HK-2 (cell line): Measurements from ENCODE around the gene ATP8A2.
"Not testable (repeated sequence)": the region's sequence is repeated elsewhere in the genome, so short reads cannot be mapped to it uniquely, and the experiment has no call there.

ENCODE experiments used
- DNase-seq: peaks from one replicate; pipeline ENCODE4 v3.0.0-alpha.2; 2018; ENCODE audit not compliant: unreplicated experiment

The ATP8A2 gene

GRCh38 chr13:25548991-25549390 is 177.2 kb downstream of the ATP8A2 start:
- not testable (repeated sequence) for DNase-seq

- DNase-seq: no peak
Observed at GRCh38 chr13:25561812-25562211, 190.0 kb downstream of the ATP8A2 start.

- no peak for DNase-seq
Observed at GRCh38 chr13:25570185-25570584, 198.4 kb downstream of the ATP8A2 start.

GRCh38 chr13:25571237-25571636 is 199.5 kb downstream of the ATP8A2 start:
- DNase-seq: no peak

GRCh38 chr13:25572171-25572570 is 200.4 kb downstream of the ATP8A2 start:
- not testable (repeated sequence) for DNase-seq

DNA sequence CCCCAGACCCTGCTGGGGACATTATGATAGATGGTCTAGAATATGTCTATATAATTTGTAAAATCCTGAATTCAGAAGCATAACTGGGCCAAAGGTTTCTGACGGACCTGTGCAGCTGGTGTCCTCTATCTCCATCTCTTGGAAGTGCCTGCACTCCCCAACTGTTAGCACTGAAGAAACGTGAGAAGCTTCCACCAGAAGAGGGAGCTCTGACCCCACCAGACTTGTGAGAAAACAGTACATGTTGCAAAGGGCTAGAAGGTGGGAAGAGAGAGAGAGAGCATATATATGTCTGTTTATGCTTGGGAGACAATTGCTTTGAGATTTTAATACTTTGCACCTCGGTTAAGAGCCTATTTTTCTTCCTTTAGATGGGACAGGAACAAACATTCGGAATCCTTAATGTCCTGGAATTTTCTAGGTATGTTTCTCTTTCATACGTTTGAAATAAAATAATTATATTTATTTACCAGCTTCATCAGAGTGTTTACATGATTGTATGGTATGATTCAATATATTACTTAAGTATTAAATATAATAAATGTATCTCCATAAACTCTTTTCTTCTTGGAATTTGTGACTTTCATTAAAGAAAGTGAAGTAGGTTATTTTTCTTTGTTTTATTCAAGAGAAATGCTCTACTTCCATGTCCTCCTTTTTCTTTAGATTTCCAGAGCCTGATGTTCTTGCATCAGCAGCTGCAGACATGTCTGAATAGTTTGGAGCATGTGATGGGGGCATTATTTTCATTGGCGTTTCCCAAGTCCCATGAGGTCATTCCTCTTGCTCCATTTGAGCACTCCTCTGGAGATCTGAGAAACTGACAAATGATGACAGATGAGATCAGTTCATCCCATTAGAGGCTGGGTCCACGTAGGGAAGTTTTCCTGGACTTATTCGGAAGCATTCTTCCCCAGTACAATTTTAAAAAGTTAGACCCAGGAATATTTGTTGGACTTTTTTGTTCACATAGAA is 202.9 kb downstream of the ATP8A2 start:
- peak; percentile 65 for DNase-seq

DNA sequence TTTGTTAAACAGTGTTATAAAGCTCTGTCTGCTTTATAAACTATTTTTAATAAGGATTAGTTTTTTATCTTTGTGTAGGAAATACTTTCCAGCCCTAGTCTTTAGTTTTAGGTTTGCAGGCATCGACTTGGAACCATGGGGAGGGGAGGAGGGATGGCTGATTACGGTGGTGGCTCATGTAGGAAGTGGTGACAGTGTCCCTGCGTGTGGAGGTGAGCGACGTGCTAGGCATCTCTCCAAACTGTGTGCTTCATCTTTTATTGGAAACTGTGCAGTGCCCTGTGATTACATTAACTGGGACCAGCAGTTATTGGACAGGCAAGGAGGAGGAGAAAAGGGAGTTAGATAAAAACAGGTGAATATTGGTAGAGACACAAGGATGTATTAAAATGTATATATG is 203.8 kb downstream of the ATP8A2 start:
- no peak for DNase-seq

DNA sequence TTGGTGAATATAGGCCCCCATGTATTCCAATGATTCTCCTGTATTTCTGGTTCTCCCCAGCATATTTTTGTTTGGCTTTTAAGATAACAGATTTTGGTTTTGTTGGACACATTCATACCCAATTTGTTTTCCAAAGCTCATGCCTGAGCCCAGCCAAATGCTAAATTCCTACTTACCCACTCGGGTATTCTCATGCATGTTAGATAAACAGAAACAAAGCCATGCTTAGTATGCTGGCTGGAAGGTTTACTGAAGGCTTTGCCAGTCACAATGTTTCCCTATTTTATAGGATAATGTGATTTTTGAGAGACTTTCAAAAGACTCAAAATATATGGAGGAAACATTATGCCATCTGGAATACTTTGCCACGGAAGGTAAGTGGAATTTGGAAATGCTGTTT is 206.8 kb downstream of the ATP8A2 start:
- no peak for DNase-seq

DNA sequence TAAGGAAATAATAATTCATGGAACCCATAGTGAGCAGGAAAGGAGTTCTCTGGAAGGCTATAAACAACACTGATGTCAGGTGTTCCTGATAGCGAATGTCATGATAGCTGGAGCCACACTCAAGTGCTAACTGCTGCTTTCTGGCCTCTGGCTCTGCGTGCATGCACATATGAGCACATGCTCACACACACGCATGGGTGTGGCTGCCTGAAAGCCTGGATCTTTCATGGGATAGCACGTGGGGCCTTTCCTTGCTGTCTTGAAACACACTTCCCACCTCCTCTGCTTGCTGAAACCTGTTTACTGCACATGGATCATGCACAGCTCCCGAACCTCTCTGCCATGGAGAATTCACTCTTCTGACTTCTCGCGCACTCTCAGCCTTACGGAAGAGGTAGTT is 207.4 kb downstream of the ATP8A2 start:
- no peak for DNase-seq

DNA sequence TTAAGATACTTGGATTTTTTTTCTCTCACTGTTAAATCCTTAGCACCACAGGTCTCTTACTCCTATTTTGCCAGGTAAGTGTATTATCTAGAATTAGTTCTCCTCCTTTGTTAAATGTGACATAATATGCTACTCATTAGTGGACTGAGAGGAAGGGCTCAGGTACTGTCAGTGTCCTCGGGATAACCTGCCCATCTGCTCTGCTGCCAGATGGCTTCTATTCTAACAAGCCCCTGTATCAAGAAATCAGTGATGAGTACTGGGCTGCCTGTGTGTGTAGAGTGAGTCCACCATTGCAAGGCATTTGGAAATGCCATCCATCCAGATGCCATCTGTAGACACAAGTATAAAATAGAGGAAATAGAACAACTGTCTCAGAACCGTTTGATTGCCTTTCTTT is 209.6 kb downstream of the ATP8A2 start:
- no peak for DNase-seq

GRCh38 chr13:25584087-25584486 is 212.3 kb downstream of the ATP8A2 start:
- no peak for DNase-seq

DNA sequence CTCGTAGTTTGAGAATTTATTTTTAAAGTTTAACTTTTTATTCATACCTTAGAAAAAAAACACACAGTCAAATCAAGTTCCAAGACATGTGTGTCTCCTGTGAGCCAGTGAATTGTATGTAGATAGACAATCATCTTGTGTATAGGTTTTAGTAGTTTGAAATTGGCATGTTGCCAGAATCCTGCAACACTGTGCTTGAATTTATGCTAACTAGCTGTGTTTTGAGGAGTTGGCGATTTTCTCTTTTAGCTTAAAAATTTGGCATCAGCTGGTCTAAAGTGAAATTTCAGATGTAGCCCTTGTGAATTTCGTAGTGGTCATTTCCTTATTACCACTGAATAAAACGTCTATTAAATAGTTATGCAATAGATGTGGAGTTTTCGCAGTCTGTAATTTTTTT is 213.2 kb downstream of the ATP8A2 start:
- DNase-seq: no peak

- no peak for DNase-seq
Observed at GRCh38 chr13:25587326-25587980, 215.7 kb downstream of the ATP8A2 start.

- no peak for DNase-seq
Observed at GRCh38 chr13:25588336-25589060, 216.7 kb downstream of the ATP8A2 start.

DNA sequence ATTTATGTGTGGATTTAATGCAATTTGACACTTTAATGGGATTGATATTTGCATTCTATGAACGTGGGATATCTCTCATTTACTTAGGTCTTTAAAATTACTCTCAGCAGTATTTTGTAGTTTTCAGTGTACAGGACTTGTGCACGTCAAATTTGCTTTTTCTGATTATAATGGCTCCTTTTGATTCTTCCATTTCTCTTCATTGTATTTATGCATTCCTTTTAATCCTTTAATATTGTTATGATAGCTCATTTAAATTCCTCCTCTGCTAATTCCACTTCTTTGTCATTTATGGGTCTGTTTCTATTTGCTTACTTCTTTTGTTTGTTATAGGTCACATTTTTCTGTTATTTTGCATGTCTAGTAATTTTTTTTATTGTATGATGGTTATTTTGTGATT is 226.6 kb downstream of the ATP8A2 start:
- DNase-seq: no peak

DNA sequence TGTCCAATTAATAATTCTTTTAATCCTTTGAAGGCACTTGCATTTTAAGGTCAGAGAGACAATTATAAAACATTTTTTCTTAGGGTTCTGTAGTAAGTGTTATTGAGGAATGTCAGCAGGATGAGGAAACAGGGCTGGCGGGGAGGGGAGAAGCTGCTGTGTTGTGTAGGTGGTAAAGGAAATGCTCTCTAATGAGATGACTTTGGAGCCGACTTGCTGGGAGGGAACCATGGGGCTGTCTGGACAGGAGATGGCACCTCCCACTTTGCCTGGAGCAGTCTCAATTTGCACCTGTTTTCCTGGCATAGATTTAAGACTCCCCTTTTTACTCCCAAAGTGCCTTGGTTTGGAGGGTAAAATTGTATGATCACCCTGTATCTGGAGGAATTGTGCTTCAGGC is 230.4 kb downstream of the ATP8A2 start:
- DNase-seq: no peak

GRCh38 chr13:25604106-25604505 is 232.3 kb downstream of the ATP8A2 start:
- DNase-seq: no peak

GRCh38 chr13:25607096-25607495 is 235.3 kb downstream of the ATP8A2 start:
- no peak for DNase-seq

- no peak for DNase-seq
Observed at GRCh38 chr13:25608181-25608580, 236.4 kb downstream of the ATP8A2 start.

DNA sequence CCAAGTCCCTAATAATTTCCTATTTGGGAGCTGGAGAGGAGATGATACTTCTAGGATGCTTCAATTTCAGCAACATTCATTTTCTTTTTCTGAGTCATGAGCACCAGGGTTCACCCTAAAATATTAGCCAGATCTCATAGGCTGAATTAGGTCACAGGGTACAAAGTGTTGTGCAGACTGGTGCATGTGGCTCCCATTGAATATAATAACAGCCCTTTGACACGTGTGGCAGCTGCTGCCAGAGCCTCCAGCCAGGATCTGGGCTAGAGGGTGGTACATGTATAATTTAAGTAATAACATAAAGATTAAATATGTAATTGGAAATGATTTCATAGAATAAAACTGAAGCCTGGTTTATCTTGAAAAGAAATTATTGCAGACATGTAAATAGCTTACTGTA is 244.9 kb downstream of the ATP8A2 start:
- DNase-seq: no peak

DNA sequence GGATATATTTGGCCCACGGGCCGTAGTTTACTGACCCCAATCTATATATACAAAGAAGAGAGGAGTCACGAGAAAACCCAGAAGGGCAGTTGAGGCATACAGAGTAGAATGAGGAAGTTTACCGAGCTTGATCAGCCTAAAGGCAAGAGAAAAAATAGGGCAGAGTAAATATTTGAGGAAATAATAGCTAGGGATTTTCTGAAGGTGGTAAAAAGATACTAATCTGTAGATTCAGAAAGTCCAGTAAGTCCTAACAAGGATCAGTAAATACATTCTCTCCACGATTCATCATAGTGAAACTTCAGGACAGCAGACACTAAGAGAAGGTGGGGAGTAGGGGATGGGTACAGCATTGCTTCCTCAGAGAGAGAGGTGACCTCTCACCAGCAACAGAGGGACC is 248.1 kb downstream of the ATP8A2 start:
- no peak for DNase-seq

DNA sequence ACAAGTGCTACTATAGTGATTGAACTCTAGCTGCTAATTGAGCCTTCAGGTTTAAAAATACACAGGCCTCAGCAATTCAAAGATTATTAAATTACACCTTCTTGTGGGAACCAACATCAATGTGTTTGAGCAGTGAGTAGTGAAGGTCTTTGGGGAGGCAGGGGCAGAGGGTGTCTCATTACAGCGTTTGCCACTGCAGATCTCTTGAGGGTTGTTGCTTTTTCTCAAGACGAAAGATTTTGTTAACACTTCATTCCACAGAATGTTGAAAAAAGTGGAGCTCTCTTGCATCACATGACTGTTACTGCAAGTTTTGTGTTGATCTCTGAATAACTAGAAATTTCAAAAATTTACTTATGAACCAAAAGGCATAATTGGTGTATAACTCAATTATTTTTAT is 253.6 kb downstream of the ATP8A2 start:
- no peak for DNase-seq
